T-helper 1 cell treated with Interleukin-12 subunit alpha and Interleukin-12 subunit beta and Interleukin-4 antibody, amounts not matched to agents 30 ng/mL and 1 ng/mL, for 36 hours (primary cell): Measurements from ENCODE around the gene YPEL3. TPM values are rescaled to one million over a fixed set of nuclear protein-coding genes. Genes with fewer than 3 reads are reported as not detected.
"Not testable (repeated sequence)": the region's sequence is repeated elsewhere in the genome, so short reads cannot be mapped to it uniquely, and the experiment has no call there.

Source experiments
- intact Hi-C: fragments of 100-400 bp; cut with micrococcal nuclease; formaldehyde crosslinking; loops from one replicate; pipeline ENCODE4 v1.15.1; 2024
- total RNA-seq: library from RNA; stranded (reverse); gene quantifications from 2 replicates; pipeline ENCODE4 v1.2.3, GENCODE V29; 2022

The YPEL3 gene
- total RNA-seq, 1 donor from 2014 or later: 49.2 TPM

GRCh38 chr16:30119428-30119827 is 23.4 kb upstream of the YPEL3 start:
- intact Hi-C loops: no loop called here

DNA sequence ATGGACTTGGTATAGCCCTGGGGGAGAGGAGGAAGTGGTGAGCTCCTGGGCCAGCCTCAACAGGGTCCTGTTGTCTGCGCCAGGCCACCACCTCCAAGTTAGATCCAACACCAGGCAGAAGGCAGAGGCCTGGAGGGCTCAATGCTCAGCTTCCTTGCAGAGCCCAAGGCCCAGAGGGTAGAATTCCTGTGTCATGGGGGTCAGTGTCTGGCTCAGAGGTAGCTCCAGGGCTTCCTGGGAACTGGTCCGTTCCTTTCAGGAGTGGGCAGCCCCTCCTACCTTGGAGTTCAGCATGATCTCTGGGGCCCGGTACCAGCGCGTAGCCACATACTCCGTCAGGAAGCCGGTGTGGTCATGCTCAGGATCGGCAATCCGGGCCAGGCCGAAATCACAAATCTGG is 21.8 kb upstream of the YPEL3 start:
- intact Hi-C loops: no loop called here

DNA sequence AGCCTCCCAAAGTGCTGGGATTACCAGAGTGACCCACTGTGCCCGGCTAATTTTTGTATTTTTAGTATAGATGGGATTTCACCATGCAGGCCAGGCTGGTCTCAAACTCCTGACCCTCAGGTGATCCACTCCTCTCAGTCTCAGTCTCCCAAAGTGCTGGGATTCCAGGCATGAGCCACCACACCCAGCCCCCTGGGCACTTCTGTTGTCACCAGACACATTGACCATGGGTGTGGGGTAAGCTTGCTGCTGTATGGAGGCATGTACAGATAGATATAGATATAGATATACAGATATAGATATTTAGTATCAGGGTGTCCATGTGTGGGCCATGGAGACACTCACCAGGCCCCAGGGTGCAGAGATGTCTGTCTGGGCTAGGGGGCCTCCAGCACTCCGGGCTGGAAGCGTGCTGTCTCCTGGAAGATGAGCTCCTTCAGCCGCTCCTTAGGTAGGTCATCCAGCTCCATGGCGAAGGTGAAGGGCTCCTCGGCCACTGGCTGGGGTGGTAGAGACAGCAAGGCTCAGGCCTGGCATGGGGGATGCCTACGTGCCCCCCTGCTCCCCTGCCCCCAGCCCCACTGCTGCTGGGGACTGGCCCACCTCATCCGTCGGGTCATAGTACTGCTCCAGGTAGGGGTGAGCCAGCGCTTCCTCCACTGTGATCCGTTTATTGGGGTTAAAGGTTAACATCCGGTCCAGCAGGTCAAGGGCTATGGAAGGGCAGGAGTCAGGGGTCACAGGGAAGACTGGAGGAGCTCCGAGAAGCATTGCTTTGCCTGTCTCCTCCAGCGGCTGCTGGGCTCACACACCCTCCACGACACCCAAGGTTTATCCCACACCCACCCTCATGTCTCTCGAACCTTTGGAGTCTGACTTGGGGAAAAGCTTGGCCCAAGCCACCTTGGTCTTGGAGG is 20.5 kb upstream of the YPEL3 start:
- intact Hi-C loops: no loop called here

DNA sequence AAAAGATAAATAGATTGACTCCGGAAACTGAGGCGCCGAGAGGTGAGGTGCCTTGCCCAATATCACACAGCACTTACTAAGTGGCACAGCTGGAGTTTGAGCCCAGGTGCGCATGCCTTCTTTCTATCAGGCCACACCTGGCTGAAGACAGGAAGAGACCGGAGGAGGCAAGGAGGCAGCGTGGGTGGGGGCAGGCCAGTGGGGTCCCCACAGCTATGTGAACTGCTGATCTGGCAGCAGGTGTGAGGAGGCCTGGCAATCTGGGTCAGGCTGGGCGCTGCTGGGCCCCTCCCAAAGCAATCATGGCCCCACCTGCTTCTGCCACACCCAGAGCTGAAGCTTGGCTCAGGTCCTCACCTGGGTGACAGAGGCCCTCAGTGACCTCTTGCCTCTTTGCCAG is 19.2 kb upstream of the YPEL3 start:
- intact Hi-C loops: no loop called here

- intact Hi-C loops: not testable (repeated sequence)
These were observed 18.8 kb upstream of the YPEL3 start for GRCh38 chr16:30114833-30115232.

GRCh38 chr16:30114411-30114810 is 18.4 kb upstream of the YPEL3 start:
- intact Hi-C loops: no loop called here

- intact Hi-C loops: no loop called here
These were observed 17.8 kb upstream of the YPEL3 start for GRCh38 chr16:30113711-30114333.

- intact Hi-C loops: no loop called here
These were observed 17.2 kb upstream of the YPEL3 start, which contains the start of gene GDPD3 for GRCh38 chr16:30113031-30113710. Gene GDPD3, minus strand, starts transcription at chr16:30113537. Its CDS starts 59 bp downstream, at chr16:30113478.

GRCh38 chr16:30112197-30113030 is 16.4 kb upstream of the YPEL3 start:
- intact Hi-C loops: no loop called here

DNA sequence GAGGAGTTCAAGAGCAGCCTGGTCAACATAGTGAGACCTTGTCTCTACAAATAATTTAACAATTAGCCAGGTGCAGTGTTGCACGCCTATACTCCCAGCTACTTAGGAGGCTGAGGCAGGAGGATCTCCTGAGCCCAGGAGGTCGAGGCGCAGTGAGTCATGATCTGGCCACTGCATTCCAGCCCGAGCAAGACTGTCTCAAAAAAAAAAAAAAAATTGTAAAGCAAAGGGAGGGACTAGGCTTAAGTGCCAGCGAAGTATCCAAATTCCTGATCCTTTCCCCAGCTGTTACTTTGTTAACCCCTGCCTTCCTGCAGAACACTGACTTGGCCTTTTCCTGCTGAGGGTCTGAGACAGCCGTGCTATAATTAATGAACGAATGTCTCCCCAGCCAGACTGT is 14.6 kb upstream of the YPEL3 start:
- intact Hi-C loops: no loop called here

DNA sequence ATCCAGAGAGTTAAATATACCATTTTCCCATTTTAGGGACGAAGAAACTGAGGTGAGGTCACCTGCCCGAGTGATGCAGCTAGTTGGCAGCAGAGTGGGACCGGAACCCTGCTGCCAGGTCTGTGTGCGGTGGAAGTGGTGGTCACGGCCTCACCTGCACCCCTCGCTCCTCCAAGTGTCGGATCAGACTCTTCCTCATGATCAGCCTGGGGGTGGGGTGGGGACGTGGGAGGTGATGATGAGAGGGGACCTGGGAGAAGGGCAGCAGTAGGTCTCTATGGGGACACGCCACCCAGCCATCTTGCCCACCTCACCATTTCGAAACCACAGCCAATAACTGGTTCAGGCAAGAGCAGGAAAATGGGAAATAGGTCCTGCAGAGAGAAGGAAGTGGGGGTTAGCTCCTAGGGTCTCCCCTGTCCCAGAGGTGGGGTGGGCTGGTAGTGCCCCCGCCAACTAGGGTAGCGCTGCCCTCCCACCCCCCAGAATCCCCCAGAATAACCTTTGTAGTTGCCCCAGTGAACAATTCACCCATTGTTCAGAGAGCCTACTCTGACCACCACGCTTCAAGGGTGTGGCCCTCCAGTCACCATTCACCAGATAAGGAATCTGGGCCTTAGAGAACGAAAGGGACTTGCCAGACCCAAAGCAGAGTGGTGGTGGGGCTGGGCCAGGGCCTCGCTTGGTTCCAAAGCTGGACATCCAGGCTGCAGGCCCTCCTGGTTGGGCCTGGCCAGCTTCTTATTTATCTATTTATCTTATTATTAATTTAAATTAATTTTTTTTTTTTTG is 12.2 kb upstream of the YPEL3 start:
- intact Hi-C loops: no loop called here

DNA sequence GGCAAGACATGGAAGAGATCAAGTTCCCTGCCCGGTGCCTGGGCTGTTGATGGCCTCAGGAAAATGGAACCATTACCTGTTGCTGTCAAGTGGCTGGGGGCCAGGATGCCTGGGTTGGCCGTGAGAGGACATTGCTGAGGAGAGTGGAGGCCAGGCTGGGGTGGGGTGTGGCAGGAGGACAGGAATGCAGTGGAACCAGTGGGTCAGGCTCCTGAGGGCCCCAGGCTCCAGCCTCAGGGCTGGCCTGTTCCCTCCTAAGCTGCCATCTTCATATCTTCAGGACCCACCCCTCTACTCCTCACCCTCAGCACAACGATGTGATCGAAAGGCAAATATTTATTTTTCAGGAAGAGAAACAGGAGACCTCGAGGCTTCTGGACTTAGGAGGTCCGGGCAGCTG is 8.5 kb upstream of the YPEL3 start:
- intact Hi-C loops: no loop called here

DNA sequence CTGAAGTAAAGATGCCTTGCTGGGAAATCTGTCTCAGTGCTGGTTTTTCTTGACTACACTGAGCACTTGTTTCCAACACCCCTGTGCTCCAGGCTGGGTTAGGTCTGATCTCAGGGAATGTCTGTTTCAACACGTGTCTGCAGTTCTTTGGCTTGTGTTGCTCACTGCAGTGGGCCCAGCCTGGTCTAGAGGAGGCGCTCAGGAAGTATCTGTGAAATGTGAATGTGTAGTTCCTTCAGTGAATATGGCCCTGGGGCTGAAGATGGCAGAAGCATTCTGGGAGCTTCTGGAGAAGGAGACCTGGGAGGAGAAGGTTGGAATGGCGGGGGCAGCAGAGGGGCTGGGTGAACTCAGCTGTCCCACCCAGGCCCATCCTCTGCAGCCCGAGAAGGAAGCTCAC is 8.1 kb upstream of the YPEL3 start:
- intact Hi-C loops: no loop called here

GRCh38 chr16:30096862-30097563 is 1.0 kb upstream of the YPEL3 start:
- intact Hi-C loops: loop anchor here (1.0 to 10.0 kb wide), 5 partner anchors 21 to 558 kb away; partner anchors contain the start of genes ALDOA, FBRS, MAPK3 and PRR14

DNA sequence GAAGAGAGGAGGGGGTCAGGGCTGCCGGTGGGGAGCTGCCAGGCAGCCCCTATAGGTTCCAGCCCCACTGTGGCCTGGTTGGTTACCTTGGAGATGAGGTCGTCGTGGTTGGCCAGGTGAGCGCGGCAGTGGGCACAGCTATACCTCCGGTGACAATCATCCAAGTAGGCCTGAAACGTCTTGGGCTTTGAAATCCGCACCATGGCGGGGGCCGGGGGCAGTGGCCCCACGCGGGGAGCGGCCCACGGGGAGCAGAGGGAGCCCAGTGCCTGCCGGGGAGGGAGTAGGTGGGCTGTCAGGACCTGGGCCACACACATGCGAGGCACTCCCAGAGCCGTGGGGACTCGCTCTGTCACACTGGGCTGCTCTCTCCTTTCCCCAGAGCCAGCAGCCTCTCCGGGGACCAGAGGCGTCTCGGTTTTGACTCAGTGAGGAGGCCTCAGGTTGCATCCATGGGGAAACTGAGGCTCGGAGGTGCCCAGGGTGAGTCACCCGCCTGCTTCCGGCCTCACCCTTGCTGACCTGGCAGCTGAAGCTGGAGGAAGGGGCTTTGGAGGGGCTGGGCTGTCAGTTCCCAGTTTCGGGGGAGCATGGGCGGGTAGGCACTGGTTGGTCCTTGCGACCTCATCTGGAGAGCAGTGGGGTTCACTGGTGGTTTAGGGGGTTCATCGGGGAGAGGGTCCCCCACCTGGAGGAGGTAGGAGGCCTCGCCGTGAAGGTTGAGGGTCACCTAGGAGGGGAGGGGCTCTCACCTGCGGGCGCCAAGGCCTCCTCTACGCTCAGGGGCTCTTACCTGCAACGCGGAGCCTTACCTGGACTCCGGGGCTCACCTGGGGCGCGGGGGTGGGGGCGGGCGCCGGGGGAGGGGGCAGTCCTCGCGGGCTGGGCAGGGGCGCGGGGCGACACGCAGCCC is 591 bp downstream of the YPEL3 start:
- intact Hi-C loops: loop anchor here (1.0 to 10.0 kb wide), 5 partner anchors 19 to 559 kb away; partner anchors contain the start of genes ALDOA, FBRS, MAPK3 and PRR14

GRCh38 chr16:30094541-30095165 is 1.4 kb downstream of the YPEL3 start:
- intact Hi-C loops: loop anchor here (10.0 kb wide), 1 partner anchor 560 kb away; the partner anchor contains the start of genes FBRS and PRR14

DNA sequence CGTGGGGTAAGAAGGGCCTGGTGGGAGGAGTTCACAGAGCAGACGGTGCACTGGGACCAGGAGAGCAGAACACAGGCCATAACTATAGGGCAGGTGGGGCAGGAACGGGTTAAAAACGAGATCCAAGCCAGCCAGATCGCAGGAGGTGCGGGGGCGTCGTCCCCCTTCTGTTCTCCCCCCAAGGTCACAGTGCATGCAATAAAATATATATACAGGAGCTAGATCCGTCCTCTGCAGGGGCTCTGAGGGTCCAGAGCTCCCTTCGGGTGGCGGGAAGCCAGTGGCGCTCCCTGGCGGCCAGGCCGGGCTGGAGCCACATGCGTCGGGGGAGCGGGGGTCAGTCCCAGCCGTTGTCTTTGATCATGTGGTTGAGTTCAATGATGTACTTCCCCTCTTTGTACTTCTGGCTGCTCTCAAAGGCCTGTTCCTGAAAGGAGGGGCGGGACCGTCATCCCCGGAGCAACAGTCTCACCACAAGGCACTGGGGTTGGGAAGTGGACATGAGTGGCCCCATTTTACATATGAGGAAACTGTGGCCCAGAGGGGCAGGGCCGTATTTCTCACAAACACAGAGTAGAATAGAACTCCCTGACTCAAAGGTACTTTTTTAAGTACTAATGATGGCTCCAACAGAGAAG is 3.5 kb downstream of the YPEL3 start:
- intact Hi-C loops: loop anchor here (1.0 to 10.0 kb wide), 6 partner anchors 16 to 562 kb away; partner anchors contain the start of genes ALDOA, CORO1A, FBRS and KCTD13
